Activated T-cell treated with anti-CD3 and anti-CD28 coated beads, Interleukin-2, amount 50 U/mL, for 48 hours (primary cell): Measurements from ENCODE around the gene TMEM72.

ENCODE experiments used
- DNase-seq, 2 experiments: peaks; one replicate each; pipeline ENCODE4 v3.0.0-alpha.2; 2020

The TMEM72 gene

DNA sequence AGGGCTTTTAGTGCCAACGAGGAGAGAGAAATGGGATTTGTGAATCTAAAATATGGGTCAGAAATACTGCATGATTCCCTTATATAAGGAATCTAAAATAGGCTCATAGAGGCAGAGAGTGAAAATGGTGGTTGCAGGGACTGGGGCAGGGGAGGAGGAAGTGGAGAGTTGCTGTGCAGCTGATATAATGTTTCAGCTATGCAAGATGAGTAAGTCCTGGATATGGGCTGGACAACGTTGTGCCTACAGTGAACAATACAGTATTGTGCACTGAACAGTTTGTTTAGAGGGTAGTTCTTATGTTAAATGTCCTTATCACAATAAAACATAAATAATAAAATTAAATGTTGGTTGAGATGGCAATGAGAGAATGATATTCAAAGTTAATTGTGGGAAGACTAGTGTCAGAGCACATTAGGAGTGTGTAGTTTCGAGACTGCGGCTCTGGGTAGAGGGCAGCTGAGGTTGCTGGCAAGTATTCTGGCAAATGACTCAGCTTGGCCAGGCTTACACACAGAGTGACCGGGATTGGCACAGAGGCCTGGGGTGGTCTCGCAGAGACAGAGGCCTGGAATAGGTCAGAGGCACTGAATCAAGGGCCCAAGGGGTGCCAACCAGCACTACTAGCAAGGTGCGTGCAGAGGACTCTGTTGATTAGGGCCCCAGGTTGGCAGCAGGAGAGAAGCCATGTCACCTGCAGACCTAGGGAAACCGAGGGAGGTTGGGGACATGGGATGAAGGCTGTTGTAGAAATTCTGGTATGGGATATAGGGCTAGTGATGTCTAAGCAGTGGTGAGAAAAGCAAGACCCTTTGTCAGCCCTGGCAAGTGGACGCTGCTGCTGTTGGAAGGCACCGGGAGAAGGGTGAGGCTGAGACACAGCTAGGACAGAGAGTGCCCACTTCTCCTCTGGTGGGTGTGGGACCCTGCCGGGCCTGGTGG, 70.3 kb downstream of the TMEM72 start:
- no peak for DNase-seq

DNA sequence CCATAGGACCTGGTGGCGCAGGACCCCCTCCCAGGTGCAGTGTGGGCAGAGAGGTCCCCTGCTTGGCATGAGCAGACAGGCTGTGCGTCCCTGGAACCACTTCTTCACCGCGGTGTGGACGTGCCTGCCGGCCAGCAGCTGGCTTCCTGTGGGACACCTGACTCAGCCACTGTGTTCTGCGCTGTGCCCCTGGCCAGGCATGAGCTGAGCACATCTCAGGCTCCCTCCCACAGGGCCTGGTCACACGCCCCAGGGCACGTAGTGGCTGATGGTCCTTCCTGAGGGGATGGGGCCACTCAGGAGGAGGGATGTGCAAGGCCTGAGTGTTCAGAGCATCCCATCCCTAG, 71.0 kb downstream of the TMEM72 start:
- no peak for DNase-seq

DNA sequence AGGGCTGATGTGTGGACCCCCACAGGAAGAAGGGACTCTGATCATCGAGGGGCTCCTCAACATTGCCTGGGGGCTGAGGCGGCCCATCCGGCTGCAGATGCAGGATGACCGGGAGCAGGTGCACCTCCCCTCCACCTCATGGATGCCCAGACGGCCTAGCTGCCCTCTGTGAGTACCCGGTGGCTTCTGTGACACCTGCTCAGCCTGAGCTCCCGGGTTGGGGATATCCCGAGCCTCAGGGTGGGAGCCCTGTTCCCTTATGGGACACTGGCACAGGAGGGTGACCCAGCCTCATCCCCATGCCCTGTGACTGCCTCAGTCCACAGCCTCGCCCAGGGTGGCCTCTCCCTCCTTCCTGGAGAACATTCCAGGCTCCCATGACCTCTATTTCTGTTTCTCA, 71.4 kb downstream of the TMEM72 start:
- no peak for DNase-seq

DNA sequence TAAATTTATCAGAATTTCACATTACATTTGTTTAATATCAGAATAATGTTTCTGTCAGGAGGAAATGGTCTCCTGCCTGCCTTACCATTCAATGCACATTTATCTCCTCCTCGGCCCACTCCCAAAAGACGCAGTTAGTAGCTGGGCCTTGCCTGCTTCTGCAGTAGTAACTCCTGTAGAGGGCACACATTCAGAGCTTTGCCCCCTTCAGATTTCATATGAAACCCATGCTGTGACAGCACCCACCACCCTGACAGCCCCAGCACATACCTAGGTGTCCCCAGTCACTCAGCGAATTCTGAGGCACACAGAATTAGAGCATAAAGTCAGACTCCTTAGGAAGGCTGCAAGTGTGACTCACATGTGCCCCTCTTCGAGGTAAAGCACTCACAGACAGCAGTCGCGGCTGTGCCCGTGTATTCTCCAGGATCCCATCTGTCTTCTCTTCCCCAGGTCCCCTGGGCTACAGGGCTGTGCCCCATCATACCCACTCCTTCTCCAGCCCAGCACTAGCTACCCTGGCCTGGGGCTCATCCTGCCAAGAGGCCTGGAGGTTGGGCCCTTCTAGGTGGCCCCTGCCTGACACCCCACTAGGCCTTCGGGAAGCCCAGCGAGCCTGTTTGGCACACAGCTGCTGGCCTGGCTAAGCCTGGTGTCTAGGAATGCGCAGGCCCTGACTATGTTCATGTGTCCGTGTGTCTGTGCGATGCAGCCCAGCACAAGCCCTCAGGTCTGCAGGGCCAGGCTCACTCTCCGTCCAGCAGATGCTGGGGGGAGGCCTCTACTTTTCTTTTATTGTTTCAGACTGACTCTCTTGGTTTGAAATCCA, 72.1 kb downstream of the TMEM72 start:
- no peak for DNase-seq

DNA sequence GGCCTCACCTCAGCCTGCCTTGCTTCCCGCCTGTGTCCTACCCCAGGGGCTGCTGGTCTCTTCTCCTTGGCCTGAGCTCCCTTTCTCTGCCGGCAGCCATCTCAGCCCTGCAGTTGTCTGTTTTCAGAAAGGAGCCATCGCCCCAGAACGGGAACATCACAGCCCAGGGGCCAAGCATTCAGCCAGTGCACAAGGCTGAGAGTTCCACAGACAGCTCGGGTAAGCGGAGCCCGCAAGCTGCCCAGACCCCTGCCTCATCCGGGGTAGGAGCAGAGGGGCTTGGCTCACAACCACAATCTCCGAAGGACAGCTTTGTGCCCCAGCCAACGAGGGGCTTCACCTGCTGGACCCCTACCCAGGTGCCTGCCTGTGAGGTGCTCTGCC, 72.8 kb downstream of the TMEM72 start:
- DNase-seq = no peak

DNA sequence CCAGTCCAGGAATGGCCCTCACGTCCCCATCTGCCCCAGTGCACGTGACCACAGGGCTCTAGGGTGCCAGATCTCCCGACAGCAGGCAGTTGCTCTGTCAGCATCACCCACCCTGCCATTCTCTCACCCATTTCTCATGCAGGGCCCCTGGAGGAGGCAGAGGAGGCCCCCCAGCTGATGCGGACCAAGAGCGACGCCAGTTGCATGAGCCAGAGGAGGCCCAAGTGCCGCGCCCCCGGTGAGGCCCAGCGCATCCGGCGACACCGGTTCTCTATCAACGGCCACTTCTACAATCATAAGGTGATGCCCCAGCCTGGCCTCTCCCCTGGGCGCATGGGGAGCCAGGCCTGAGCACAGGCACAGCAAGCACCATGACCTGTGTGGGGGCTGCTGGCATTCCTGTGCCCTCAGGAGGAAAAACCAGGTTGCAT, 73.5 kb downstream of the TMEM72 start:
- DNase-seq = no peak

DNA sequence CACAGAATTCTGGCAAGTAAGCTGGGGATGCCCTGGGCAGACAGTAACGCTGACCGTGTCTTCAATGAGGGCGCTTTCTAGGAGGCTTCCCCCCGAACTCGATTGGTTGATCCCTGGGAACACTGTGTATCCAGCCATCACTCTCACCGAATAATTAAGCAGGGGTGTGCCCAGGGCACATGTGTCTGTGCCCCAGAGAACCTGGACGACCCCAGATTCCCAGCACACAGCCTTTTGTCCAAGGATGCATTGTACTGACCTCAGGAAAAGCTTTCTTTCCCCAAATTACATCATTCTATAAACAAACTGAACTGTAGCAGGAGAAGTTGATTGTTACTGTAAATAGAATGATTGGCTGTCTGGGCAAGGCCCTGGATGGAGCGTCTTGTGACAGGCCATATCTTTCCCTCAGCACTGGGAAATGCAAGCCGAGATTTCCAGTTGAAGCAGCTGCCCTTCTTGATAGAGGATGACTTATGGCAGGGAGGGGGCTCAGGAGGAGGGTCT, 74.1 kb downstream of the TMEM72 start:
- no peak for DNase-seq

DNA sequence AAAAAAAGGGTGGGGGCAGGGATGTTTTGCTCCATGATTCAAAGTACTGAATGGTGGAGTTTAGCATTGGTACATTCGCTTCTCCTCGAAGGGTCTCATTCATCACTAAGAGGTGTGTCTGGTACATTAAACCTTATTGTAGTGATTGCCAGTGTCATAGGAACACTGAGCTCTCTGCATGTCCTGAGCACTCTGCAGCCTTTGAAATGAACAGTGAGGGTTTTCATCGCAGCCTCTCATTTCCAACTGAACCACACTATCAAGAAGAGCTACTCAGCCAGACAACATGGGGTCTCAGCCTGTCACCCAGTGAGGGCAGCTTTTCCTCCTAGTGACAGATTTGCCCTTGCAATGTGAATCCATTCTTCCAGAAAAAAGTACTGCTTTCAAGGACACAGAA, 75.0 kb downstream of the TMEM72 start:
- no peak for DNase-seq
